Activated naive CD8-positive, alpha-beta T cell treated with anti-CD3 and anti-CD28 coated beads, Interleukin-2, amount 10 ng/mL, durations not matched to agents 7 days and 5 days (primary cell): Measurements from ENCODE around the gene ISM2. TPM values are rescaled to one million over a fixed set of nuclear protein-coding genes. Genes with fewer than 3 reads are reported as not detected.

ENCODE experiments used
- ATAC-seq: fragments of 150-1000 bp; cut with Tn5 transposase; one replicate; pipeline ENCODE4 v1.10.0; 2021; ENCODE audit warnings: low read depth, moderate library complexity
- POLR2A ChIA-PET: fragments of 350-600 bp; sonication (Branson Sonifier 250); formaldehyde crosslinking; loops from one replicate; lab custom pipeline; 2021; ENCODE audit warnings: antibody characterized with exemption; lab: Charles Lee
- DNase-seq: peaks from one replicate; pipeline ENCODE4 v3.0.0; 2021
- H3K27ac Mint-ChIP-seq: one replicate; pipeline ENCODE4 v1.8.0; 2022; ENCODE audit warnings: mild to moderate bottlenecking, mixed read lengths
- H3K27me3 Mint-ChIP-seq: one replicate; pipeline ENCODE4 v1.8.0; 2022; ENCODE audit warnings: mild to moderate bottlenecking, moderate library complexity, mixed read lengths
- H3K36me3 Mint-ChIP-seq: one replicate; pipeline ENCODE4 v1.8.0; 2021; ENCODE audit warnings: mild to moderate bottlenecking, mixed read lengths
- H3K4me1 Mint-ChIP-seq: one replicate; pipeline ENCODE4 v1.8.0; 2021; ENCODE audit warnings: mixed read lengths
- H3K4me3 Mint-ChIP-seq: one replicate; pipeline ENCODE4 v1.8.0; 2022; ENCODE audit warnings: mild to moderate bottlenecking, moderate library complexity, mixed read lengths
- H3K9me3 Mint-ChIP-seq: one replicate; pipeline ENCODE4 v1.8.0; 2021; ENCODE audit warnings: mixed read lengths
- total RNA-seq, 2 experiments: library from RNA; stranded (reverse); gene quantifications; one replicate each; pipeline ENCODE4 v1.2.3, GENCODE V29; 2021

ISM2 gene
- total RNA-seq, 2 experiments from 2014 or later, result 0.64 TPM; not detected in 1

DNA sequence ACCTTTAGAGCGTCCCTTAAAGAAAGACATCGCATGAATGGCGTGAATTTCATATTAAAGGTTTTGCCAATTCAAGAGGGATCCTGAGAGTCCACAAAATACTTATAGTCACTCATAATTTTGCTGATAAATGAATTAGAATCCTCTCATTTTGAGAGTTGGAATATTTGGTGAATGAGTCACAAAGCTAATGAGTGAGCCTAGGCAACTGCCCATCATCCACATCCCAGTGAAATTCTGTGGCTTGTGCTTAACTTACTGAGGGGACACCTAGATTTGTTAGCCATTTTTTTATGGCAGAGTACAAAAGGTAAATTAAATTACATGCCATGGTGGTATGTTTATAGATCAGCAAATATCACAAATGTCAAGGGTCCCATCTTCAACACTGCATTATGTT, 62.6 kb downstream of the ISM2 start:
- Mint-ChIP-seq H3K36me3 (peaks cover 26% of the 10 kb centered on the region), H3K4me1 (no peaks in the 10 kb centered on the region), H3K27ac (no peak overlapping the region), H3K4me3 (no peak overlapping the region), H3K27me3 (no peaks in the 10 kb centered on the region), H3K9me3 (no peaks in the 10 kb centered on the region)
- DNase-seq (no peak), ATAC-seq (no peak)
- POLR2A ChIA-PET, result no interaction called here

DNA sequence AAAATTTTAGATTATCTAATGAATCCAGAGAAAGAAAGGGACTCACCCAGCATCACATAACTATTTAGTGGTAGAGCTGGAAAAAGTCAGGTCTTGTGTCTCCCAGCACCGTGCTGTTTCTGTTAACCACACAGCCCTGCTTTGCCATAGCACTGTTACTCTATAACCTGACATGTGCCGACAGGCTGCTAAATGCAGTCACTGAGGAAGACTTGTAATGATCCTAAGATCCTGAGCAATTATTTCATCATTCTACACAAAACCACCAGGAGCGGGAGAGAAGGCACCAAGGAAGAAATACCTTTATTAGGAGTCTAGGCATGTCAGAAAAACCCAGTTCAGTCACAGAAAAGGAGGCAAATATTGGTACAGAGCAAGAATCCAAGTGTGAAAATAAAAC, 72.2 kb downstream of the ISM2 start:
- Mint-ChIP-seq H3K36me3 (peaks cover 52% of the 10 kb centered on the region), H3K27me3 (no peaks in the 10 kb centered on the region), H3K4me1 (no peaks in the 10 kb centered on the region), H3K27ac (no peak overlapping the region), H3K9me3 (no peaks in the 10 kb centered on the region), H3K4me3 (no peak overlapping the region)
- DNase-seq (no peak), ATAC-seq (no peak)
- POLR2A ChIA-PET, result interaction anchor here (0.6 kb wide), 1 partner anchor 14 kb away, joined by 3 read pairs; no protein-coding TSS in a partner anchor

DNA sequence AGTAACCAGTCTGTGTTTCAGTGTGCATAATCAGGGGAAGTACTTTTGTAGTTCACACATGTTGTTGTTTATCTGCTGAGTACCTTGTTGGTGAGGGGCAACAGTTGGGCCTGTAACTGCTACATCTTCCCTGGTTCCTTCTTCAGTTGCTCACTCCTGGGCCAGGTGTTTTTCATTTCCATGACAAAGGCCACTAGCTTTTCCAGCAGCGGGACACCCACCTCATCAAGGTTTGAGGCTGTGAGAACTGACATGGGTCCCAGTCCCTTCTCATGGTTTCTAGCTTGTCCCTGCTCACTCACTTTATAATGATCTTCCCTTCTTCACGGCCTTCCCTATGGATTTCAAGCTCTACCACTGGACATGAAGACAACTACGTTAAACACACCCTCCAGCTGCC, 73.8 kb downstream of the ISM2 start:
- peaks cover 53% of the 10 kb centered on the region for H3K36me3 Mint-ChIP-seq
- ATAC-seq (no peak), DNase-seq (no peak)
- H3K9me3 Mint-ChIP-seq, result peaks cover 2% of the 10 kb centered on the region
- no peak overlapping the region for H3K4me3 Mint-ChIP-seq
- no peaks in the 10 kb centered on the region for H3K27me3 Mint-ChIP-seq
- no peaks in the 10 kb centered on the region for H3K4me1 Mint-ChIP-seq
- POLR2A ChIA-PET, result no interaction called here
- H3K27ac Mint-ChIP-seq, result no peak overlapping the region

Other genes with a start within 250 kb of the ISM2 start
- gene NGB, start 227.6 kb downstream of the ISM2 start, total RNA-seq, result not detected
- gene POMT2, start 177.9 kb downstream of the ISM2 start, total RNA-seq, result 10 to 100 TPM in 1 of 2 experiments, 1 to 10 TPM in 1; 9.3 to 10.6 TPM
- gene GSTZ1, start 177.8 kb downstream of the ISM2 start, total RNA-seq, result 10 to 100 TPM; 16.0 TPM
- gene TMED8, start 121.7 kb downstream of the ISM2 start, total RNA-seq, result 10 to 100 TPM; 14.9 to 15.2 TPM
- not detected for gene SAMD15, start 121.4 kb downstream of the ISM2 start, total RNA-seq
- gene NOXRED1, start 75.3 kb downstream of the ISM2 start, total RNA-seq, result under 1 TPM; 0.58 to 0.71 TPM
- 10 to 100 TPM; 19.2 to 19.6 TPM for gene VIPAS39, start 41.2 kb downstream of the ISM2 start, total RNA-seq
- 100 to 1,000 TPM; 154 to 163 TPM for gene AHSA1, start 40.7 kb downstream of the ISM2 start, total RNA-seq
- 10 to 100 TPM; 57.1 to 60.6 TPM for gene SPTLC2, start 117.8 kb upstream of the ISM2 start, total RNA-seq
- gene ALKBH1, start 209.2 kb upstream of the ISM2 start, total RNA-seq, result 10 to 100 TPM; 15.1 to 16.8 TPM
- 10 to 100 TPM; 57.5 to 64.8 TPM for gene SLIRP, start 209.3 kb upstream of the ISM2 start, total RNA-seq